Measurements from ENCODE around the gene GPS1. TPM values are rescaled to one million over a fixed set of nuclear protein-coding genes. Genes with fewer than 3 reads are reported as not detected.
A peak's percentile ranks its signal among the peaks of the same experiment; 100 is the strongest.

GPS1 gene
- total and polyA plus RNA-seq, 9 of the 15 experiments (the other 6 are each of a cell fraction or from before 2014, with no cell fraction given) = 3.1 to 167 (median 69.9) TPM

DNA sequence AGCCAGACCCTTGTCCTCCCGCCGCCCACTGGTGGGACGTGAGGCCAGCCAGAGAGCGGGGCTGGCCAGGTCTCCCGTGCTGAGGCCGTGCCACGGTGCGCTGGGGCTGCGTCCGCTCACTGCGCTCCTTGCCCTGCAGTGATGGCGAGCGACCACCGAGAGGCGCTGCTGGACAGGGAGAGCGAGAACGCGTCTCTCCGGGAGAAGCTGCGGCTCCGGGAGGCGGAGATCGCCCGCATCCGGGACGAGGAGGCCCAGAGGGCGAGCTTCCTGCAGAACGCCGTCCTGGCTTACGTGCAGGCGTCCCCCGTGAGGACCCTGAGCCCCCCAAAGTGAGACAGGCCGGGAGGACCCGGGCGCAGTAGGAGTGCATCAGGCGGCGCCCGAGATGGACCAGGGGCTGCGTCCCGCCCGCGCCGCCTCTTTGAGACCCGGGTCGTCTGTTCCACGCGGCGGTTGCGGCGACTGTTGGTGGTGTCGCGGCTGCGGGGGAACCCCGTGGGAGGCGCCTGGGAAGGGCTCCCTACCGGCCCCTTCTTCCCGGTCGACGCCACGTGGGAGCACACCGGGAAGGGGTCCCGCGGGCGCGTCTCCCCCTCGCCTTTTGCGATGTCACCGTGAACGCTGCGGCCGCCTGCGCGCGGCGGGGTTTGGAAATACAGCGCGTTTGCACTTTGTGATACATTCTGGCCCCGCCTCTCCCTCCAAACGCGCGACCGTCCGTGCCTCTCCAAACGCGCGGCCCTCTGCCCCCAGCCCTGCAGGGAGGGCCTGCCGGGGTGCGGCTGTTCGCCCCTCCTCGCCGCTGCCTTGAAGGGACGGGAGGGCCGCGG, 21.0 kb upstream of the GPS1 start (continued):
- TF ChIP-seq FOXM1 (IDR thresholded peaks at IDR 0.05; ENCODE audit: low read depth) = no peak
- no peak for TF ChIP-seq FOXM1 (CRISPR knock-in tag; IDR thresholded peaks at IDR 0.05; ENCODE audit: low read depth)
- TF ChIP-seq, protein P1, sequence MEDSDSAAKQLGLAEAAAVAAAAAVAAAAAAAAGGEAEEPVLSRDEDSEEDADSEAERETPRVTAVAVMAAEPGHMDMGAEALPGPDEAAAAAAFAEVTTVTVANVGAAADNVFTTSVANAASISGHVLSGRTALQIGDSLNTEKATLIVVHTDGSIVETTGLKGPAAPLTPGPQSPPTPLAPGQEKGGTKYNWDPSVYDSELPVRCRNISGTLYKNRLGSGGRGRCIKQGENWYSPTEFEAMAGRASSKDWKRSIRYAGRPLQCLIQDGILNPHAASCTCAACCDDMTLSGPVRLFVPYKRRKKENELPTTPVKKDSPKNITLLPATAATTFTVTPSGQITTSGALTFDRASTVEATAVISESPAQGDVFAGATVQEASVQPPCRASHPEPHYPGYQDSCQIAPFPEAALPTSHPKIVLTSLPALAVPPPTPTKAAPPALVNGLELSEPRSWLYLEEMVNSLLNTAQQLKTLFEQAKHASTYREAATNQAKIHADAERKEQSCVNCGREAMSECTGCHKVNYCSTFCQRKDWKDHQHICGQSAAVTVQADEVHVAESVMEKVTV (CRISPR knock-in tag; IDR thresholded peaks at IDR 0.05) = peak; percentile 94
- TF ChIP-seq KLF1 (tag; IDR thresholded peaks at IDR 0.05) = no peak
- TF ChIP-seq ZZZ3 (IDR thresholded peaks at IDR 0.05) = no peak
- TF ChIP-seq STAT6 (CRISPR knock-in tag; IDR thresholded peaks at IDR 0.05) = 0 out of 2 replicates have a peak, but pooled peaks have one; percentile 45
- TF ChIP-seq RBM22 (IDR thresholded peaks at IDR 0.05; ENCODE audit: low read depth, low read length, poor library complexity, severe bottlenecking) = no peak
- TF ChIP-seq TGIF2 (CRISPR knock-in tag; IDR thresholded peaks at IDR 0.05) = no peak
- TF ChIP-seq SMARCA4 (IDR thresholded peaks at IDR 0.05) = no peak
- no peak for TF ChIP-seq TAL1 (IDR thresholded peaks at IDR 0.05)
- TF ChIP-seq SRF (CRISPR knock-in tag; IDR thresholded peaks at IDR 0.05) = peak in 1 of 2 experiments; percentile 38; a peak in 2 of 4 replicates
- TF ChIP-seq SMARCA5 (IDR thresholded peaks at IDR 0.05) = no peak
- no peak for TF ChIP-seq MECOM (CRISPR knock-in tag; IDR thresholded peaks at IDR 0.05)
- TF ChIP-seq MCM5 (IDR thresholded peaks at IDR 0.05; ENCODE audit: low read depth) = no peak
- no peak; the same call in 1 of the 2 replicates for TF ChIP-seq ERF (CRISPR knock-in tag; IDR thresholded peaks at IDR 0.05)
- TF ChIP-seq ZC3H8 (IDR thresholded peaks at IDR 0.05) = no peak
- TF ChIP-seq ARID2 (IDR thresholded peaks at IDR 0.05) = peak; percentile 66; the same call in 1 of the 2 replicates
- TF ChIP-seq, protein P2, sequence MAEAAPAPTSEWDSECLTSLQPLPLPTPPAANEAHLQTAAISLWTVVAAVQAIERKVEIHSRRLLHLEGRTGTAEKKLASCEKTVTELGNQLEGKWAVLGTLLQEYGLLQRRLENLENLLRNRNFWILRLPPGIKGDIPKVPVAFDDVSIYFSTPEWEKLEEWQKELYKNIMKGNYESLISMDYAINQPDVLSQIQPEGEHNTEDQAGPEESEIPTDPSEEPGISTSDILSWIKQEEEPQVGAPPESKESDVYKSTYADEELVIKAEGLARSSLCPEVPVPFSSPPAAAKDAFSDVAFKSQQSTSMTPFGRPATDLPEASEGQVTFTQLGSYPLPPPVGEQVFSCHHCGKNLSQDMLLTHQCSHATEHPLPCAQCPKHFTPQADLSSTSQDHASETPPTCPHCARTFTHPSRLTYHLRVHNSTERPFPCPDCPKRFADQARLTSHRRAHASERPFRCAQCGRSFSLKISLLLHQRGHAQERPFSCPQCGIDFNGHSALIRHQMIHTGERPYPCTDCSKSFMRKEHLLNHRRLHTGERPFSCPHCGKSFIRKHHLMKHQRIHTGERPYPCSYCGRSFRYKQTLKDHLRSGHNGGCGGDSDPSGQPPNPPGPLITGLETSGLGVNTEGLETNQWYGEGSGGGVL (CRISPR knock-in tag; IDR thresholded peaks at IDR 0.05) = no peak
- TF ChIP-seq, protein P3, sequence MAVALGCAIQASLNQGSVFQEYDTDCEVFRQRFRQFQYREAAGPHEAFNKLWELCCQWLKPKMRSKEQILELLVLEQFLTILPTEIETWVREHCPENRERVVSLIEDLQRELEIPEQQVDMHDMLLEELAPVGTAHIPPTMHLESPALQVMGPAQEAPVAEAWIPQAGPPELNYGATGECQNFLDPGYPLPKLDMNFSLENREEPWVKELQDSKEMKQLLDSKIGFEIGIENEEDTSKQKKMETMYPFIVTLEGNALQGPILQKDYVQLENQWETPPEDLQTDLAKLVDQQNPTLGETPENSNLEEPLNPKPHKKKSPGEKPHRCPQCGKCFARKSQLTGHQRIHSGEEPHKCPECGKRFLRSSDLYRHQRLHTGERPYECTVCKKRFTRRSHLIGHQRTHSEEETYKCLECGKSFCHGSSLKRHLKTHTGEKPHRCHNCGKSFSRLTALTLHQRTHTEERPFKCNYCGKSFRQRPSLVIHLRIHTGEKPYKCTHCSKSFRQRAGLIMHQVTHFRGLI (CRISPR knock-in tag; IDR thresholded peaks at IDR 0.05) = no peak
- no peak for TF ChIP-seq SIX5 (IDR thresholded peaks at IDR 0.05; ENCODE audit: borderline replicate concordance in 1 of 2, insufficient read depth in 1 of 2, low read depth in 1 of 2, low read length in 2 of 2)

Data from K562 (cell line).